Activated CD4-positive, alpha-beta T cell treated with anti-CD3 and anti-CD28 coated beads, Interleukin-2, amount 10 ng/mL, durations not matched to agents 7 days and 5 days (primary cell): Measurements from ENCODE around the gene CKB. TPM values are rescaled to one million over a fixed set of nuclear protein-coding genes. Genes with fewer than 3 reads are reported as not detected.

ENCODE experiments used
- CTCF ChIA-PET: fragments of 350-600 bp; sonication (Branson Sonifier 250); formaldehyde crosslinking; loops from one replicate; lab custom pipeline; 2021; ENCODE audit warnings: antibody characterized with exemption; lab: Charles Lee
- POLR2A ChIA-PET: fragments of 350-600 bp; sonication (Branson Sonifier 250); formaldehyde crosslinking; loops from one replicate; lab custom pipeline; 2021; ENCODE audit warnings: antibody characterized with exemption; lab: Charles Lee
- DNase-seq: peaks from one replicate; pipeline ENCODE4 v3.0.0-alpha.2; 2020
- H3K27ac Mint-ChIP-seq: one replicate; pipeline ENCODE4 v1.8.0; 2021; ENCODE audit warnings: mild to moderate bottlenecking, moderate library complexity, mixed read lengths
- H3K27me3 Mint-ChIP-seq: one replicate; pipeline ENCODE4 v1.8.0; 2021; ENCODE audit warnings: mixed read lengths
- H3K36me3 Mint-ChIP-seq: one replicate; pipeline ENCODE4 v1.8.0; 2021; ENCODE audit warnings: low read depth, mixed read lengths
- H3K4me1 Mint-ChIP-seq: one replicate; pipeline ENCODE4 v1.8.0; 2021; ENCODE audit warnings: mixed read lengths
- H3K4me3 Mint-ChIP-seq: one replicate; pipeline ENCODE4 v1.8.0; 2021; ENCODE audit warnings: mild to moderate bottlenecking, moderate library complexity, mixed read lengths
- H3K9me3 Mint-ChIP-seq: one replicate; pipeline ENCODE4 v1.8.0; 2021; ENCODE audit warnings: mixed read lengths
- total RNA-seq, 2 experiments: library from RNA; stranded (reverse); gene quantifications; one replicate each; pipeline ENCODE4 v1.2.3, GENCODE V29; 2021

Gene CKB
- total RNA-seq, 2 experiments from 2014 or later = 0.52 to 0.67 TPM

- POLR2A ChIA-PET = no interaction called here
These were observed 35.6 kb upstream of the CKB start for GRCh38 chr14:103558071-103558882.

GRCh38 chr14:103556946-103557758 is 34.5 kb upstream of the CKB start:
- ChIA-PET CTCF (interaction anchor here (0.6 to 5.3 kb wide), 4 partner anchors 9 to 38 kb away, joined by 3 to 15 read pairs (median 3); no protein-coding TSS in a partner anchor), POLR2A (no interaction called here)
- no peak for DNase-seq
- Mint-ChIP-seq H3K36me3 (peaks cover 29% of the 10 kb centered on the region), H3K27ac (no peak overlapping the region), H3K27me3 (no peaks in the 10 kb centered on the region), H3K4me3 (no peak overlapping the region), H3K4me1 (peaks cover 41% of the 10 kb centered on the region), H3K9me3 (no peaks in the 10 kb centered on the region)

More at GRCh38 chr14:103558071-103558882, 35.6 kb upstream of the CKB start:
- no peak for DNase-seq
- no peaks in the 10 kb centered on the region for H3K27me3 Mint-ChIP-seq
- H3K4me3 Mint-ChIP-seq = no peak overlapping the region
- CTCF ChIA-PET = interaction anchor here (1.2 to 5.3 kb wide), 2 partner anchors 11 to 40 kb away, joined by 3 to 15 read pairs; no protein-coding TSS in a partner anchor
- no peak overlapping the region for H3K27ac Mint-ChIP-seq
- H3K9me3 Mint-ChIP-seq = no peaks in the 10 kb centered on the region
- peaks cover 29% of the 10 kb centered on the region for H3K36me3 Mint-ChIP-seq
- peaks cover 42% of the 10 kb centered on the region for H3K4me1 Mint-ChIP-seq

GRCh38 chr14:103555559-103556337 is 33.1 kb upstream of the CKB start:
- no peaks in the 10 kb centered on the region for H3K27me3 Mint-ChIP-seq
- no peak overlapping the region for H3K4me3 Mint-ChIP-seq
- peaks cover 30% of the 10 kb centered on the region for H3K4me1 Mint-ChIP-seq
- no peak for DNase-seq
- ChIA-PET CTCF (interaction anchor here (0.6 to 5.3 kb wide), 2 partner anchors 9 to 112 kb away, joined by 3 to 15 read pairs; no protein-coding TSS in a partner anchor), POLR2A (no interaction called here)
- no peaks in the 10 kb centered on the region for H3K9me3 Mint-ChIP-seq
- H3K36me3 Mint-ChIP-seq = peaks cover 24% of the 10 kb centered on the region
- H3K27ac Mint-ChIP-seq = no peak overlapping the region

GRCh38 chr14:103552846-103553210 is 30.2 kb upstream of the CKB start:
- Mint-ChIP-seq H3K27ac (no peak overlapping the region), H3K36me3 (peaks cover 3% of the 10 kb centered on the region), H3K4me3 (no peak overlapping the region), H3K4me1 (peaks cover 6% of the 10 kb centered on the region), H3K27me3 (no peaks in the 10 kb centered on the region), H3K9me3 (no peaks in the 10 kb centered on the region)
- ChIA-PET POLR2A (no interaction called here), CTCF (interaction anchor here (0.9 to 1.5 kb wide), 2 partner anchors 9 to 32 kb away, joined by 3 to 7 read pairs; partner anchors contain the start of genes BAG5 and COA8)
- no peak for DNase-seq

- Mint-ChIP-seq H3K4me1 (peaks cover 4% of the 10 kb centered on the region), H3K4me3 (no peak overlapping the region), H3K9me3 (no peaks in the 10 kb centered on the region), H3K36me3 (peaks cover 3% of the 10 kb centered on the region), H3K27me3 (no peaks in the 10 kb centered on the region), H3K27ac (no peak overlapping the region)
- DNase-seq = no peak
- ChIA-PET POLR2A (no interaction called here), CTCF (interaction anchor here (0.9 to 1.5 kb wide), 2 partner anchors 10 to 31 kb away, joined by 3 to 7 read pairs; partner anchors contain the start of genes BAG5 and COA8)
These were observed 29.6 kb upstream of the CKB start for GRCh38 chr14:103552011-103552845.

- H3K36me3 Mint-ChIP-seq = no peaks in the 10 kb centered on the region
- H3K27me3 Mint-ChIP-seq = no peaks in the 10 kb centered on the region
- H3K4me1 Mint-ChIP-seq = no peaks in the 10 kb centered on the region
- POLR2A ChIA-PET = no interaction called here
- CTCF ChIA-PET = interaction anchor here (1.2 to 1.3 kb wide), 2 partner anchors 8 to 13 kb away, joined by 3 to 4 read pairs; no protein-coding TSS in a partner anchor
- no peak for DNase-seq
- no peak overlapping the region for H3K4me3 Mint-ChIP-seq
- no peak overlapping the region for H3K27ac Mint-ChIP-seq
- H3K9me3 Mint-ChIP-seq = no peaks in the 10 kb centered on the region
These were observed 28.7 kb upstream of the CKB start for GRCh38 chr14:103551338-103551762.

GRCh38 chr14:103550451-103551337 is 28.1 kb upstream of the CKB start:
- H3K9me3 Mint-ChIP-seq = no peaks in the 10 kb centered on the region
- no peaks in the 10 kb centered on the region for H3K27me3 Mint-ChIP-seq
- H3K27ac Mint-ChIP-seq = no peak overlapping the region
- DNase-seq = no peak
- ChIA-PET CTCF (interaction anchor here (1.2 to 1.3 kb wide), 2 partner anchors 9 to 13 kb away, joined by 3 to 4 read pairs; no protein-coding TSS in a partner anchor), POLR2A (no interaction called here)
- no peaks in the 10 kb centered on the region for H3K4me1 Mint-ChIP-seq
- H3K4me3 Mint-ChIP-seq = no peak overlapping the region
- H3K36me3 Mint-ChIP-seq = no peaks in the 10 kb centered on the region

GRCh38 chr14:103549361-103550311 is 27.0 kb upstream of the CKB start:
- Mint-ChIP-seq H3K9me3 (no peaks in the 10 kb centered on the region), H3K36me3 (no peaks in the 10 kb centered on the region), H3K4me3 (no peak overlapping the region), H3K27ac (peak overlapping the region; percentile 25), H3K27me3 (no peaks in the 10 kb centered on the region), H3K4me1 (no peaks in the 10 kb centered on the region)
- ChIA-PET CTCF (no interaction called here), POLR2A (no interaction called here)
- no peak for DNase-seq

- H3K4me1 Mint-ChIP-seq = no peaks in the 10 kb centered on the region
- ChIA-PET CTCF (interaction anchor here (2.2 kb wide), 1 partner anchor 10 kb away, joined by 15 read pairs; no protein-coding TSS in a partner anchor), POLR2A (no interaction called here)
- DNase-seq = no peak
- H3K36me3 Mint-ChIP-seq = no peaks in the 10 kb centered on the region
- H3K9me3 Mint-ChIP-seq = no peaks in the 10 kb centered on the region
- no peak overlapping the region for H3K27ac Mint-ChIP-seq
- H3K27me3 Mint-ChIP-seq = no peaks in the 10 kb centered on the region
- no peak overlapping the region for H3K4me3 Mint-ChIP-seq
These were observed 26.1 kb upstream of the CKB start for GRCh38 chr14:103548463-103549351.
